GM23338 (cell line): ENCODE results near the gene EMSY. TPM values are rescaled to one million over a fixed set of nuclear protein-coding genes. Genes with fewer than 3 reads are reported as not detected.

ENCODE experiments used
- ATAC-seq: fragments of 200-7000 bp; cut with Tn5 transposase; 3 replicates; pipeline ENCODE4 v1.9.1; 2020
- DNase-seq: peaks from one replicate; pipeline ENCODE4 v3.0.0-alpha.2; 2015; ENCODE audit warnings: low spot score
- H2AFZ ChIP-seq: fragments of 200-600 bp; sonication (generic); 2 replicates; pipeline ENCODE4 v1.8.0; 2016; ENCODE audit warnings: antibody characterized with exemption, mild to moderate bottlenecking, moderate library complexity
- H3F3A ChIP-seq: fragments of 200-600 bp; sonication (generic); replicated peaks from 2 replicates; pipeline ENCODE4 v1.8.0; 2017; ENCODE audit warnings: antibody characterized with exemption, mixed run types, low read depth
- H3K27ac ChIP-seq: fragments of 200-600 bp; sonication (generic); 2 replicates; pipeline ENCODE4 v1.6.1; 2016; ENCODE audit warnings: low read depth
- H3K27me3 ChIP-seq: fragments of 200-600 bp; sonication (generic); 2 replicates; pipeline ENCODE4 v1.8.0; 2016; ENCODE audit warnings: mild to moderate bottlenecking, mixed run types, moderate library complexity; ENCODE audit not compliant: insufficient read depth
- H3K36me3 ChIP-seq: fragments of 200-600 bp; sonication (generic); 2 replicates; pipeline ENCODE4 v1.8.0; 2016; ENCODE audit warnings: mild to moderate bottlenecking; ENCODE audit not compliant: insufficient read depth
- H3K4me1 ChIP-seq: fragments of 200-600 bp; sonication (generic); 2 replicates; pipeline ENCODE4 v1.8.0; 2016; ENCODE audit warnings: mild to moderate bottlenecking, moderate library complexity; ENCODE audit not compliant: insufficient read depth
- H3K4me2 ChIP-seq: fragments of 200-600 bp; sonication (generic); 2 replicates; pipeline ENCODE4 v1.7.1; 2017; ENCODE audit warnings: mixed run types
- H3K4me3 ChIP-seq: fragments of 200-600 bp; sonication (generic); 2 replicates; pipeline ENCODE4 v1.6.1; 2016; ENCODE audit warnings: mixed run types
- H3K79me2 ChIP-seq: fragments of 200-600 bp; sonication (generic); replicated peaks from 2 replicates; pipeline ENCODE4 v1.8.0; 2017; ENCODE audit warnings: mild to moderate bottlenecking; ENCODE audit not compliant: insufficient read depth
- H3K9me2 ChIP-seq: fragments of 200-600 bp; sonication (generic); 2 replicates; pipeline ENCODE4 v1.8.0; 2017; ENCODE audit not compliant: insufficient read depth
- H4K20me1 ChIP-seq: fragments of 200-600 bp; sonication (generic); replicated peaks from 2 replicates; pipeline ENCODE4 v1.8.0; 2017; ENCODE audit warnings: mild to moderate bottlenecking; ENCODE audit not compliant: insufficient read depth
- H3K27ac Mint-ChIP-seq: 2 replicates; pipeline ENCODE4 v1.8.0; 2020; ENCODE audit warnings: inconsistent platforms, mild to moderate bottlenecking, moderate library complexity, mixed read lengths
- H3K27me3 Mint-ChIP-seq: 3 replicates; pipeline ENCODE4 v1.8.0; 2022; ENCODE audit warnings: low read depth, mild to moderate bottlenecking, moderate library complexity, mixed read lengths, inconsistent platforms; ENCODE audit not compliant: insufficient read depth, poor library complexity
- H3K36me3 Mint-ChIP-seq: 3 replicates; pipeline ENCODE4 v1.8.0; 2021; ENCODE audit warnings: low read depth, mild to moderate bottlenecking, inconsistent platforms, moderate library complexity, mixed read lengths
- H3K4me1 Mint-ChIP-seq: 3 replicates; pipeline ENCODE4 v1.8.0; 2020; ENCODE audit warnings: mild to moderate bottlenecking, inconsistent platforms, mixed read lengths
- H3K4me3 Mint-ChIP-seq: 3 replicates; pipeline ENCODE4 v1.8.0; 2021; ENCODE audit warnings: moderate library complexity, mild to moderate bottlenecking, inconsistent platforms, mixed read lengths
- H3K9me3 Mint-ChIP-seq: 3 replicates; pipeline ENCODE4 v1.8.0; 2020; ENCODE audit warnings: moderate library complexity, mild to moderate bottlenecking, inconsistent platforms, mixed read lengths
- CREB1 ChIP-seq: fragments of 250-450 bp; sonication (Bioruptor Pico); IDR thresholded peaks from 2 replicates; pipeline ENCODE4 v1.5.0; 2020; ENCODE audit warnings: low read depth, mild to moderate bottlenecking, moderate library complexity
- CTCF ChIP-seq, 2 experiments: fragments of 200-600 bp in 1 of 2; sonication (generic) in 1 of 2; conservative IDR thresholded peaks; 2 replicates each; pipeline versions ENCODE4 v1.5.1 to v1.6.1; 2016 to 2017; ENCODE audit warnings: antibody characterized with exemption in 2 of 2, low read depth in 2 of 2, mild to moderate bottlenecking in 2 of 2, moderate library complexity in 1 of 2
- ETS1 ChIP-seq: IDR thresholded peaks from 2 replicates; pipeline ENCODE4 v1.6.1; 2016; ENCODE audit warnings: antibody characterized with exemption
- EZH2 ChIP-seq: fragments of 200-600 bp; sonication (generic); IDR thresholded peaks from one replicate; pipeline ENCODE4 v1.8.0; 2017; ENCODE audit warnings: antibody characterized with exemption, mild to moderate bottlenecking, low read depth; ENCODE audit not compliant: unreplicated experiment
- EZH2phosphoT487 ChIP-seq: fragments of 200-600 bp; sonication (generic); IDR thresholded peaks from one replicate; pipeline ENCODE4 v1.8.1; 2018; ENCODE audit warnings: antibody characterized with exemption; ENCODE audit not compliant: unreplicated experiment
- JUNB ChIP-seq: IDR thresholded peaks from one replicate; pipeline ENCODE4 v1.6.1; 2016; ENCODE audit warnings: antibody characterized with exemption; ENCODE audit not compliant: unreplicated experiment
- NANOG ChIP-seq: IDR thresholded peaks from 2 replicates; pipeline ENCODE4 v1.6.1; 2016; ENCODE audit warnings: antibody characterized with exemption, borderline replicate concordance
- POLR2AphosphoS5 ChIP-seq: IDR thresholded peaks from 2 replicates; pipeline ENCODE4 v1.6.1; 2016; ENCODE audit warnings: antibody characterized with exemption, low read depth
- REST ChIP-seq: IDR thresholded peaks from one replicate; pipeline ENCODE4 v1.6.1; 2018; ENCODE audit warnings: antibody characterized with exemption; ENCODE audit not compliant: unreplicated experiment
- STAT1 ChIP-seq: IDR thresholded peaks from one replicate; pipeline ENCODE4 v1.6.1; 2016; ENCODE audit warnings: antibody characterized with exemption; ENCODE audit not compliant: unreplicated experiment
- ZNF114 ChIP-seq: fragments of 250-450 bp; sonication (Bioruptor Pico); IDR thresholded peaks from 2 replicates; pipeline ENCODE4 v1.5.0; 2020; ENCODE audit warnings: mild to moderate bottlenecking, moderate library complexity
- ZNF331 ChIP-seq: fragments of 250-450 bp; sonication (Bioruptor Pico); IDR thresholded peaks from 2 replicates; pipeline ENCODE4 v1.5.0; 2020; ENCODE audit warnings: low read depth, mild to moderate bottlenecking, moderate library complexity
- ZNF462 ChIP-seq: fragments of 250-450 bp; sonication (Bioruptor Pico); IDR thresholded peaks from 2 replicates; pipeline ENCODE4 v1.5.0; 2020; ENCODE audit warnings: mild to moderate bottlenecking, moderate library complexity
- polyA plus RNA-seq: library from polyadenylated mRNA; unstranded; fragments of >200 nt; fragmentation: Nextera tagmentation; extraction: Ambion mirVana; gene quantifications from 2 replicates; pipeline ENCODE4 v1.2.1, GENCODE V29; 2016
- total RNA-seq: library from RNA; depleted of rRNA; stranded (reverse); fragments of >200 nt; shearing (Covaris generic); gene quantifications from 2 replicates; pipeline ENCODE4 v1.2.3, GENCODE V29; 2014

Gene EMSY
- total and polyA plus RNA-seq, 2 experiments from 2014 or later, result 25.0 to 46.9 TPM

GRCh38 chr11:76558891-76559290 is 114.1 kb downstream of the EMSY start:
- Mint-ChIP-seq H3K4me3 (no peak overlapping the region), H3K27me3 (no peaks in the 10 kb centered on the region), H3K36me3 (peaks cover under 1% of the 10 kb centered on the region; the same call in 1 of the 3 replicates), H3K4me1 (peaks cover 2% of the 10 kb centered on the region; the same call in 1 of the 3 replicates), H3K27ac (no peak overlapping the region), H3K9me3 (no peaks in the 10 kb centered on the region)
- Histone ChIP-seq H3K9me2 (no peaks in the 10 kb centered on the region), H3K4me3 (no peak overlapping the region), H3F3A (no peaks in the 10 kb centered on the region), H3K4me1 (peaks cover 9% of the 10 kb centered on the region), H2AFZ (no peak overlapping the region), H3K79me2 (no peaks in the 10 kb centered on the region), H3K27ac (no peak overlapping the region), H4K20me1 (no peaks in the 10 kb centered on the region), H3K4me2 (no peak overlapping the region), H3K36me3 (no peaks in the 10 kb centered on the region), H3K27me3 (no peaks in the 10 kb centered on the region)
- no peak for ATAC-seq
- DNase-seq, result no peak
- no peak for TF ChIP-seq EZH2
- no peak for TF ChIP-seq ZNF114
- no peak for TF ChIP-seq EZH2phosphoT487
- TF ChIP-seq JUNB, result no peak
- no peak for TF ChIP-seq NANOG
- no peak for TF ChIP-seq CREB1 (CRISPR knock-in tag)
- no peak for TF ChIP-seq ZNF331 (CRISPR knock-in tag)
- TF ChIP-seq STAT1, result no peak
- no peak for TF ChIP-seq REST
- no peak for TF ChIP-seq CTCF (conservative IDR thresholded peaks at IDR 0.05; ENCODE audit: low read depth in 2 of 2)
- TF ChIP-seq ETS1, result no peak
- no peak for TF ChIP-seq ZNF462 (CRISPR knock-in tag)
- TF ChIP-seq POLR2AphosphoS5, result no peak
